HG02870 (cell line): Measurements from ENCODE around the gene CAMKK2.
"Not testable (repeated sequence)": the region's sequence is repeated elsewhere in the genome, so short reads cannot be mapped to it uniquely, and the experiment has no call there.

Source experiments
- ATAC-seq: cut with Tn5 transposase; IDR thresholded peaks from one replicate; pipeline ENCODE4 v1.9.1; 2021; ENCODE audit warnings: mild to moderate bottlenecking, moderate library complexity; ENCODE audit not compliant: unreplicated experiment

The CAMKK2 gene

GRCh38 chr12:121280531-121280930 lies 16.0 kb downstream of the CAMKK2 start:
- ATAC-seq: not testable (repeated sequence)

GRCh38 chr12:121279507-121279915 lies 17.0 kb downstream of the CAMKK2 start:
- ATAC-seq: no peak

- no peak for ATAC-seq
Observed at GRCh38 chr12:121279071-121279375, 17.5 kb downstream of the CAMKK2 start.

- no peak for ATAC-seq
Observed at GRCh38 chr12:121278169-121279070, 18.1 kb downstream of the CAMKK2 start.

DNA sequence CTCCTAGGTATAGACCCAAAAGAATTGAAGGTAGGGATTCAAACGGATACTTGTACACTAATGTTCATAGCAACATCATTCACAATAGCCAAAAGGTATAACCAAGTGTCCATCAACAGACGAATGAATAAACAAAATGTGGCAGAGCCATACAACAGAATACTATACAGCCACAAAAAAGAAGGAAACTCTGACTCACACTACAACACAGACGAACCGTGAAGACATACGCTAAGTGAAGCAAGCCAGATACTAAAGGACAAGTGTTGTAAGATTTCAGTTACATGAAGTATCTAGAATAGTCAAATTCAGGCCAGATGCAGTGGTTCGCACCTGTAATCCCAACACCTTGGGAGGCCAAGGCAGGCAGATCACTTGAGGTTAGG lies 19.1 kb downstream of the CAMKK2 start:
- ATAC-seq: no peak

DNA sequence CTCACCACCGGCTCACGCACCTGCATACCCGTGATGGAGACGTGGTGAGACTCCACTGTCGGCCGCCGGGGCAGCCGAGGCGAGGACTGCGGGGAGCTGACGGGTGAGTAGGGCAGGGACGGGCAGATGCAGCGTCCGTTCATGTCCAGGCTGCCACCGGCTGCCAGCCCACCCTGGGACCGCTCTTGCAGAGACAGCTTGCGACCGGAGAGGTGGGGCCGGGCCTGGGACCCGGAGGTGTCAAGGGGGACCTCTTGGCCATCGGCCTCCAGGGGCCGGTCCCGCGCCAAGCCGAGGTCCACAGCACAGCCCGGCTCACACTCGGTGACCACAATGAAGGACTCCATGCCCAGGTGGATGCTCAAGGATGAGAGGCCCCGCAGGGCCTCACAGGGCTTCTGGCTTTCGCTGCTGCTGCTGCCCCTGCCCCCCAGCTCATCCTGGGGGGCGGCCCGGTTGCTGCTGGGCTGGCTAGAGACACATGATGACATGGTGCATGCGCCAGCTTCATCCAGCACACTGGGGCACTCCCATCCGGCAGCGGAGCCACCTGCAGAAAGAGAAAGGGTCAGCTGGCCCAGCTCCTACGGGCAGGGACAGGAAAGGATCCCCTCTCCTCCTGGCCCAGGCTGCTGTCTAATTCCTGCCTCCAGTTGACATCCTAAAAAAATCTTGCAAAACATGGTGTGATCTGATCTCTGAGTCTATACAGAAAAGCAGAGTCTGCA lies 22.3 kb downstream of the CAMKK2 start:
- no peak for ATAC-seq

- no peak for ATAC-seq
Observed at GRCh38 chr12:121273364-121273896, 23.1 kb downstream of the CAMKK2 start.

GRCh38 chr12:121267822-121268221 lies 28.7 kb downstream of the CAMKK2 start:
- no peak for ATAC-seq

DNA sequence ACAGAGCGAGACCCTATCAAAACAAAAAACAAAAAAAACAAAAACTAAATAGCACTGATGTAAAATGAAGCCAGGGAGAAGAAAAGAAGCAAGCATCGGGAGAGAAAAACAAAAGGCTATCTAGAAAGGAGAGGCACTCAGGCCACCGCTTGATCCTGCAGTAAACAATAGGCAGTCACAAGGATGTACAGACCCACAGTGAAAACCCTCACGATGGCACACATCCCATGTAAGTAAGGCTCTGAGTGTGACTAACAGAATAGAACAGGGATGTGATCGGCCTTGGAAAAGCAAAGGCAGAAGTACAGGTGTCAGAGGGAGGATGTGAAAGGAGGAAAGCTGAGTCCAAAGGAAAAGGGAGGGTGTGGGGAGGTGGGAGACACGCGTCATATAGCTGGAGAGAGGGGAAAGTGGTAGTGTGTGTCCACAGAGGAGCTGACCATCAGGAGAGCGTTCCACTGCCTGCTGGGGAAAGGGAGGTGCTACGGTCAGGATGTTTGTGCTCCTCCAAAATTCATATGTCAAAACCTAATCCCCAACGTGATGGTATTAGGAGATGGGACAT lies 31.5 kb downstream of the CAMKK2 start:
- ATAC-seq: no peak

- ATAC-seq: no peak
Observed at GRCh38 chr12:121264135-121264534, 32.4 kb downstream of the CAMKK2 start.

GRCh38 chr12:121263206-121263935 lies 33.1 kb downstream of the CAMKK2 start:
- ATAC-seq: no peak

GRCh38 chr12:121261398-121261797 lies 35.1 kb downstream of the CAMKK2 start:
- no peak for ATAC-seq

DNA sequence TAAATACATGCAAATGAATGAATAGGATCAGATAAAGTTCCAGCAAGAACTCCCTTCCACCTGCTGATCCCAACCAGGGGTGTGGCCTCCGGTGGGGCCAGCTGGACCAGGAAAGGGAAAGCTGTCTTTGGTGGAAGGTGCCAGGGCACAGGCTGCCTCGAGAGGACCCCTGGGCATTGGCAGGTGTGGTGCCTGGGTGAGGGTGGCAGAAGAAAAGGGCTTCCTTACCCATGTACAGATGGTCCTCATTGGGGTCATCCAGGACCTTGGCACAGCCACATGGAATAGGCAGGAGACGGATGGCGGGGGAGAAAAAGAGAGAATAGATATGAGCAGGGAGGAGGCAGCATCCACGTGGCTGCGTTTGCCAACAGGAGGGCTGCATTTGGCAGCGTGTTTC lies 36.4 kb downstream of the CAMKK2 start:
- no peak for ATAC-seq

DNA sequence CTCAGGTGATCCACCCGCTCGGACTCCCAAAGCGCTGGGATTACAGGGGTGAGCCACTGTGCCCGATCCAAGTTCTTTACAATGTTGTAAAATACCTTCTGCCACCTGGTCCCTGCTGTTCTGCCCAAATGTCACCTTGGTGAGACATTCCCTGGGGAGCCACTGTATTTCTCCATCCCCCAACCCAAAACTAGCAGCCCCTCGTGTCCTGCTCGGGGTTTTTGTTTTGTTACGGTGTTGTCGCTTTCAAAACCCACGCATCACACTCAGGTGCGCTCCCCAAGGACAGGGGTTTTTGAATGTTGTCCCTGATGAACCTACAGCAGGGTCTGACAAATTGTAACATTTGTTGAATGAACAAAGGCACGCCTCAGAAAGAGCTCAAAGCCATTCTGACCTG lies 37.4 kb downstream of the CAMKK2 start:
- ATAC-seq: no peak

GRCh38 chr12:121257704-121258449 lies 38.6 kb downstream of the CAMKK2 start:
- not testable (repeated sequence) for ATAC-seq

- ATAC-seq: no peak
Observed at GRCh38 chr12:121255433-121255832, 41.1 kb downstream of the CAMKK2 start.

- no peak for ATAC-seq
Observed at GRCh38 chr12:121253638-121254335, 42.7 kb downstream of the CAMKK2 start.

DNA sequence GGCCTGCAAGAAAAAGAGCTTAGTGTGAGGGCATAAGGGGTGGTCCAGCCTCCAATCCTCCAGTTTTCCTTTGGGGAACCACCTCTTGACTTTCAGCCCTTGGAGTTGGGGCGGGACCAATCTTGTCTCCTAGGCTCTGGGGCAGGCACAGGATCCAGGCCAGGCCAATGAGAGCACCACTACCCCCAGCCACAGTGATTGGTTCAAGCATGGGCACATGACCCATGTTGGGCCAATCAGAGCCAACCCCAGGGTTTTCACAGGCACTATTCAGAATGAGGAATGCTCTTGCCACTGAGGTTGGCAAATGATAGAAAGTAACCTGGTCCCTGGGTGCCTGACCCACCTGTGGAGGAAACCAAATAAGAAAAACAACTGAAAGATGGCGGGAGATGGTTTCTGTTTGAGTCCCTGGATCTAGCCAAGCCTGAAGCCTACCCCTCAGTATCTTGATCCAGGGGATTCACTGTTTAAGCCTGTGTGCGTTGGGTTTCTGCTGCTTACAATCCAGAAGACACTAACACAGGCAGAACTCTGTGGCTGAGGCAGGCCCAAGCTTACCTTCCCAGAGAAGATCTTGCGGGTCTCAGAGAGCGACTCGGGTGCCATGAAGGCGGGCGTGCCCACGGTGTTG lies 43.7 kb downstream of the CAMKK2 start:
- ATAC-seq: no peak

DNA sequence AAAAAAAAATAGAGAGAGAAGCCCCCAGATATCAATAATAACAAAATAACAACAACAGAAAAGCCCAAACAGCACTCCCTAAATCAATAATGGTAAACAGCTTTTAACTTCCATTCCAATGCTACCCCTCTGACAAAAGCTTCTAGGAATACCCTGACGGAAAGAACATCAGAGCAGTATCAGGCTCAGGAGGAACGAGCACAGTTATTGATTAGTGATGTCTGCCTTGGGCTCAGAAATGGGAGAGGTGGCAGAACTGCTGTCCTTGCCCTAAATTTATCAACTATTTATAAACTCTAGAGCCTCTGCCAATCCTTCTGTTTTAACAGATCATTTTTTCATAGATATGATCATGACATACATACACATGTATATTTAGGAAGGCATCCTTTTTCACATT lies 44.7 kb downstream of the CAMKK2 start:
- no peak for ATAC-seq
